GM12892 (cell line): ENCODE data around the gene PRTG.

Experiments used
- POLR2A ChIP-seq: IDR thresholded peaks from 2 replicates; pipeline ENCODE4 v1.6.1; 2011; ENCODE audit warnings: low read depth, low read length, control low read depth
- POLR2AphosphoS5 ChIP-seq: IDR thresholded peaks from 2 replicates; pipeline ENCODE4 v1.6.1; 2011; ENCODE audit warnings: low read depth, low read length, control low read depth
- TAF1 ChIP-seq: IDR thresholded peaks from 2 replicates; pipeline ENCODE4 v1.6.1; 2011; ENCODE audit warnings: low read depth, mild to moderate bottlenecking, control low read depth, low read length, borderline replicate concordance

- no peak for TF ChIP-seq POLR2A
- TF ChIP-seq TAF1, result no peak
- TF ChIP-seq POLR2AphosphoS5, result no peak
Observed at GRCh38 chr15:55703873-55704301, 39.1 kb downstream of the PRTG start.
